Middle frontal gyrus (tissue), 1 donor: ENCODE results near the gene CYP2A13.
"Not testable (repeated sequence)": the region's sequence is repeated elsewhere in the genome, so short reads cannot be mapped to it uniquely, and the experiment has no call there.

Experiments used
- DNase-seq: peaks from one replicate; pipeline ENCODE4 v3.0.0-alpha.2; 2015; ENCODE audit warnings: low spot score; ENCODE audit errors: extremely low spot score

The CYP2A13 gene

GRCh38 chr19:41116261-41116660, 28.0 kb downstream of the CYP2A13 start:
- DNase-seq = no peak

- not testable (repeated sequence) for DNase-seq
Measured at GRCh38 chr19:41120929-41121911, 33.0 kb downstream of the CYP2A13 start.

- not testable (repeated sequence) for DNase-seq
Measured at GRCh38 chr19:41122846-41123245, 34.6 kb downstream of the CYP2A13 start.

GRCh38 chr19:41123716-41124294, 35.6 kb downstream of the CYP2A13 start:
- DNase-seq = no peak

- not testable (repeated sequence) for DNase-seq
Measured at GRCh38 chr19:41126765-41127203, 38.5 kb downstream of the CYP2A13 start.

GRCh38 chr19:41127362-41127761, 39.1 kb downstream of the CYP2A13 start:
- DNase-seq = not testable (repeated sequence)

- not testable (repeated sequence) for DNase-seq
Measured at GRCh38 chr19:41127801-41128300, 39.6 kb downstream of the CYP2A13 start.

GRCh38 chr19:41128692-41129091, 40.4 kb downstream of the CYP2A13 start:
- no peak for DNase-seq

GRCh38 chr19:41131186-41131585, 42.9 kb downstream of the CYP2A13 start:
- DNase-seq = no peak

GRCh38 chr19:41133260-41133659, 45.0 kb downstream of the CYP2A13 start:
- no peak for DNase-seq

GRCh38 chr19:41134616-41135015, 46.4 kb downstream of the CYP2A13 start:
- DNase-seq = no peak

GRCh38 chr19:41135390-41136384, 47.4 kb downstream of the CYP2A13 start:
- not testable (repeated sequence) for DNase-seq

- no peak for DNase-seq
Measured at GRCh38 chr19:41136636-41137455, 48.6 kb downstream of the CYP2A13 start.

- peak; percentile 27 for DNase-seq
Measured at GRCh38 chr19:41144403-41144802, 56.2 kb downstream of the CYP2A13 start.
